ENCODE data around the gene LAMP2.
"Not testable (repeated sequence)": the region's sequence is repeated elsewhere in the genome, so short reads cannot be mapped to it uniquely, and the experiment has no call there.

The LAMP2 gene

DNA sequence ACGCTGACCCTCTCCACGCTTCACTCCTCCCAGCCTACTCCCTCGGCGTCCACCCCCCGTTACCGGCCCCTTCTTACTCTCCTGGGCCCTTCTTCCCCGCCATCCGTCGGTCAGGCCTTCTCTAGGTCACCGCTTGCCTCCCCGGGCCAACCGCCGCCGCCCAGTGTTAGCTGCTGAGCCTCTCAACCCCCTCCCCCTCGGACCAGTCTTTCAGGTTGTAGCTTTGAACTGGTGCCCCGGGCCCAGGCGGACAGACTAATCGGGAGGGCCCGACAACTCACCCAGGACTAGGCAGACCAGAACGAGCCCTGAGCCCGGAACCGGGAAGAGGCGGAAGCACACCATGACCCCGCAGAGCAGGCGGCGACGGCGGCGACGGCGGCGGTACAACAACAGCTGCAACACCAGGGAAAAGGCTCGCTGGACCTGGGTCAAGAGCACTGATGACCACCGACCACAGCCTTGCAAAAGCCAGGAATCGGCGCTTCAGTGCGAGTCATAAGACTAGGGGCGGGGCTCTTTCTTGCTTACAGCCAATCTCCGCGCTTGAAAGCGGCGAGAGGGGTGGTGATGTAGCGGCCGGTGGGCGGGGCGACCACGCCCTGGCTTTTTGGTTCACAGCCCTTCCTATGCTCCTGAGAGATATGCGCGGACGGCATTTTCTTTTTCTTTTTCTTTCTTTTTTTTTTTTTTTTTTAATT, at the start of gene LAMP2:
LAMP2 (minus strand) TSS at position 472 of the 701 bp plus-strand sequence; CDS start at position 345, 127 bp downstream.
- peak; percentile 44 for DNase-seq

DNA sequence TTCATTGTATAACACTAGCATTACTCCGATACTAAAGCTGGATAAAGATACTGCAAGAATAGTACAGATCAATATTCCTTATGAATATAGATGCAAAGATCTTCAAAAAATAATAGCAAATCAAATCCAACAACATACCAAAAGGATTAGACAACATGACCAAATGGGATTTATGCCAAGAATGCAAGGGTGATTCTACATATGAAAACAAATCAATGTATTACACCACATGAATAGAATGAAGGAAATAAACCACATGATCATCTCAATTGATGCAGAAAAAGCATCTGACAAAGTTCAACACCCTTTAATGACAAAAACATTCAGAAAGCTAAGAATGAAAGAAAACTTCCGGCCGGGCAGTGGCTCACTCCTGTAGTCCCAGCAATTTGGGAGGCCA, 48.8 kb upstream of the LAMP2 start:
- no peak for DNase-seq

- no peak for DNase-seq
Observed at GRCh38 chrX:120514236-120514635, 45.1 kb upstream of the LAMP2 start.

GRCh38 chrX:120512627-120513026, 43.5 kb upstream of the LAMP2 start:
- DNase-seq: no peak

GRCh38 chrX:120512222-120512621, 43.1 kb upstream of the LAMP2 start:
- no peak for DNase-seq

DNA sequence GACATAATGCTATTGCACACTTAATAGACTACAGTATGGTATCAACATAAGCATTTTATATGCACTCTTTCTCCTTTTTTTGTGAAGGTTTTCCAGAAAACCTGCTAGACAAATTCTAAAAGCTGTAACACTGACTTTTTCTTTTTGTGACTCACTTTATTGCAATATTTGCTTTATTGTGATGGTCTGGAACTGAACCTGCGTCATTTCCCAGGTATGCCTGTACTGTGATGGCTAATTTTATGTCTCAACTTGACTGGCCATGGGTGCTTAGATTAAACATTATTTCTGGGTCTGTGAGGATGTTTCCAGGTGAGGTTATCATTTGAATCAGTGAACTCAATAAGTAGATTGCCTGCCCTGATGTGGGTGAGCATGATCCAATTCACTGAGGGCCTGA, 35.5 kb upstream of the LAMP2 start:
- no peak for DNase-seq

- no peak for DNase-seq
Observed at GRCh38 chrX:120499301-120500072, 30.4 kb upstream of the LAMP2 start.

- DNase-seq: not testable (repeated sequence)
Observed at GRCh38 chrX:120490119-120490518, 21.0 kb upstream of the LAMP2 start.

DNA sequence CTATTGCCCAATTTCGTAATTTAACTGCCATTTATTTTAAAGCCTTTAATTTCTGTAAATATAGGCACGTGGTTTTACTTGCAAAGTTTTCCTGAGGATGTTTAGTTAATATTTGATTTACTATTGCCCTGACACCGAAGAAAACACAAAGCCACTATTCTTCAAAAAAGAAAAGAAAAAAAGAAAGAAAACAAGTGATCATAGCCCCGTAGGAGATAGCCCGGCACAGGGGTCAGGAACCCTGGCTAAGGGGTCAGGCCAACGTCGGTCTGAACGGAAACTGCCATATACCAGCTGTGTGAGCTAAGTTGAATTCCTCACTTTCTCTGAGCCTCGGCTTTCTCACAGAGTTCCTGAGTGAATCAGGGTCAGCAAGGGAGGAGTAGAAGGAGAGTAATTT, 17.7 kb upstream of the LAMP2 start:
- DNase-seq: no peak

DNA sequence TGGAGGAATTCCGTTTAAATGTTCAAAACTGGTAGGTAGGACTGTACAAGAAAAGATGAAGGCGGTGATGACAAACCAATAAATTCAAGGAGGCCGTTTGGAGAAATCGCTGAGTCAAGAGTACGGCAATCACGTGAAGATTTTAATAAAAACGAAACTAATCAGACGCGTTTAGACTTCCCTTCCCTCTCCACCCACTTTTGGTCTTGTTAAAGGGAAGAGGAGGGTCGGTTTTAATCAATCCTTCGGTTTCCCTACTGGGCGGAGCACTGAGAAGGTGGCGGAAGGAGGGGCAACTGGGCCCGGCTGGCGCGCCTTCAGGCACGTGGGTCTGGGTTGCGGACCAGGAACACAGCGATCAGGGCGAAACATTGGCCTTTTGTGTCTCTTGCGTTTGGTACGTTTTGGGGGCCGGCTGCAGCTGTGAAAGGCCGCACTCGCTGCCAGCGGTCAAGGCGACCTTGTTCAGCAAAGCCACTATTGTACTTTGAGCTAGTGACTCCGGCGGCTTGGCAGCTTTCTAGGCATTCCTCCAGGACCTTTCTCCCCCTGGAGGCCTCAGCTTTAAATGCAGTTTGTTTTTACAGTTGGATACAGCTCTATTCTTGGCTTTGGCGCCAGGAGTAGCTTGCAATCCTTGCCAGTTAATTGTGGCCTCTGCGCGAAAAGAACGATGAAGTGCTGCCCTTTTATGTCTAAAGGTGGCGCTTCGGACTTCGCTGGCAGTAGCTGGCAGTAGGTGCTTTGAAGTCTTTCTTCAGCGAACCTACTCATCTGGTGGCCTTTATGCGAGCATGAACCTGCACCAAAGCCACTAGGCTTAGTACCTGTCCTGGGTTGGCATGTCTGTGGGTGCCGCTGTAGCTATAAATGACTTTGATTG, 16.8 kb upstream of the LAMP2 start:
- peak; percentile 30 for DNase-seq

- no peak for DNase-seq
Observed at GRCh38 chrX:120485315-120485637, 16.2 kb upstream of the LAMP2 start.

- DNase-seq: no peak
Observed at GRCh38 chrX:120477453-120477852, 8.4 kb upstream of the LAMP2 start.

DNA sequence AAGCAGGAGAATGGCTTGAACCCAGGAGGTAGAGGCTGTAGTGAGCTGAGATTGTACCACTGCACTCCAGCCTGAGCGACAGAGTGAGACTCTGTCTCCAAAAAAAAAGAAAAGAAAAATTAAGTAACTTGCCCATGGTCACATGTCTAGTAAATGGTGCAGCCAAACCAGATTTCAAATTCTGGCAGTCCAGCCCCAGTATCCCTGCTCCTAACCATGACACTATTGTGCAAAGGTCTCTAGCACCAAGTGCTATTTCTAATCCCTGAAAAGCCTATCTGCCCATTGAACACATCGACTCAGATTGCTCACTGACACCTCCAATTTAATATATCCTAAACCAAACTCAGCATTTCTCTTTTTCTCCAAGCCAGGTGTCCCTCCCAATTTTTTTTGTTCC, 7.6 kb upstream of the LAMP2 start:
- no peak for DNase-seq

GRCh38 chrX:120475447-120475846, 6.4 kb upstream of the LAMP2 start:
- DNase-seq: not testable (repeated sequence)

DNA sequence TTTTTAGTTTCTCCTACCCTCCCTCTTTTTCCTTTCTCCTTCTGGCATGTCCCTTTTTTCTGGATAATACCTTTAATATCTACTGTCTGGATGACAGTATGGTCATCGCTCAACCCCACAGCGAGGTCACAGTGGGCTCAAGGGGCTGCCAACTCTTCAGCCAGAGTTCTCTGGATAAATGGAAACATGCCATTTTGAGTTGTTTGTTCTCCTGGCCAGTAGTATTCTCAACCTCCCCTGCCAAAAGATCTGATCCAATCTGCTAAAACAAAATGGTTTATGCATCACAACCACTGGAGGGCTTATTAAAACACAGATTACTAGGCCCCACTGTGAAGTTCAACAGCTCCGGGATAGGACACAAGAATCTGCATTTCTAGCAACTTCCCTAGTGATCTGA, 5.0 kb upstream of the LAMP2 start:
- no peak for DNase-seq

- DNase-seq: not testable (repeated sequence)
Observed at GRCh38 chrX:120469657-120470056, 561 bp upstream of the LAMP2 start.

DNA sequence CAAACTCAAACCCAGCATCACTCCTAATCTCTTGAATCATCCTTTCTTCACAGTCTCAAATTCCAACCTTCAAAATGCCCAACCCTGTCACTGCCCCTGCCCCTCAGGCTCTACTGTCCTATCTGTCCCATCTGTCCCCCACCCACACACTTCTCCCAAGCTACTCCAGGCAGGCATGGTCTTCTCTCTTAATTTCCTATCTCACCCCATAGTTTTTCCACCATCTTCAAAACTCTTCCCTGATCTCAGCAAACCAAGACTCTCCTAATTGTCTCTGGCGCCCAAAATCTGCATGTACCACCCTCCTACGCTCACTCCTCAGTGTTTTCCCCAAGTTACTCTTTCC, 644 bp downstream of the LAMP2 start:
- DNase-seq: no peak

GRCh38 chrX:120468071-120468470, 1.0 kb downstream of the LAMP2 start:
- no peak for DNase-seq

- no peak for DNase-seq
Observed at GRCh38 chrX:120464411-120464810, 4.7 kb downstream of the LAMP2 start.

- DNase-seq: no peak
Observed at GRCh38 chrX:120463241-120463640, 5.9 kb downstream of the LAMP2 start.

DNA sequence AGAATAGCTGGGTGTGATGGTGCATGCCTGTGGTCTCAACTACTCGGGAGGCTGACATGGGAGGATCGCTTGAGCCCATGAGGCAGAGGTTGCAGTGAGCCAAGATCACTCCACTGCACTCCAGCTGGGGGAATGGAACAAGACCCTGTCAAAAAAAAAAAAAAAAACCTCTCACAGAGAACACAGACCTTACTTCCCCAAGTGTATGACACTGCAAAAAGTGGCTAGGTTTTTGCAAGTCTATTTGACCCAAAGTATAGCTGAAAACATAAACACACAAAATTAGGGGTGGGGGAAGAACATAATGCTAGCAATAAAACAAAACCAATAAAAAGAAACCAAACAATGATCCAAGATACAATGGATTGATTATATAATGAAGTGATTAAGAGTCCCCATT, 6.7 kb downstream of the LAMP2 start:
- no peak for DNase-seq

DNA sequence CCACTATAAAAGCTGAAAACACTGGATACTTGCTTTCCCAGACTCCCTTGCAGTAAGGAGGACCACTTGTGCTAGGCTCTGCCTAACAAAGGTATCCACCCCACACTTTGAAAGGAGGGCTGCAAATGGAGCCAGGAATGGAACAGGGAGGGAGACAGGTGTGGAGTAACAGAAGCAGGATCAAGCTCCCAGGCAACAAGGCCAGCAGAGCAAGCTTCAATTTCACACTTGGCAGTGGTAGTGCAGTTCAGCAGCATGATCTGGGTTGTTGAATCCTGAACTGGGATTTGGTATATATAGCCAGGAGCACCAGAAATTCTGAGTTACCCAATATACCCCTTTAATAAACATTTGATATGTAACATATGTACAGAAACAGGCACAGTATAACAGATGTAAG, 9.8 kb downstream of the LAMP2 start:
- DNase-seq: no peak

DNA sequence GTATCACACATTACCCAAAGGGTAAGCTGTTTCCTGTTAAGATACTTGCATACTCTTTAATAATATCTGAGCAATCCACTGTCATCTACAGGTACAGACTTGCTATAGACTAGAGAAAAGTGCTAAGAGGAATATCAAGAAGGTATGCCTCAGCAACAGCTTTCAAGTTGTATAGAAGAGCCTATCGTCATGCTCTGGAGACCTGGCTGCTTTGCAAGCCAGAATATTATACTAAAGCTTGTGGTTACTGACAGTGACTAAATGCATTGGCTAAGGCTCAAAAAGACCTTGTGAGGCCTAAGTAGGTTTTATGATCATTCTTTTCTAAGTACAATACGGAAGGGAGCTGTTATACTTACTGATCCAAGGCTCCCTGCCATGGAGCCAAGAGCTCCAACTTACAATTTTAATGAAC, 11.3 kb downstream of the LAMP2 start:
- no peak for DNase-seq

- DNase-seq: no peak
Observed at GRCh38 chrX:120456973-120457372, 12.1 kb downstream of the LAMP2 start.

Data from NCI-H1048 (cell line).